Astrocyte (in vitro differentiated cells and primary cell): ENCODE results near the gene RETREG2.

ENCODE experiments used
- CTCF ChIP-seq: IDR thresholded peaks from 2 replicates; pipeline ENCODE4 v1.5.1; 2011; ENCODE audit warnings: low read depth, mild to moderate bottlenecking, inconsistent platforms, low read length, moderate library complexity; ENCODE audit not compliant: insufficient read depth
- EZH2 ChIP-seq: IDR thresholded peaks from 2 replicates; pipeline ENCODE4 v1.6.1; 2012; ENCODE audit warnings: mild to moderate bottlenecking, low read length, inconsistent platforms; ENCODE audit not compliant: insufficient read depth

- TF ChIP-seq CTCF (no peak), EZH2 (no peak)
These were observed 18.3 kb upstream of the RETREG2 start for GRCh38 chr2:219159771-219160185.
